Esophagus muscularis mucosa (tissue), 4 donors: Measurements from ENCODE around the gene CACYBP.

Experiments used
- EP300 ChIP-seq: sonication (generic); formaldehyde crosslinking; IDR thresholded peaks from one replicate; pipeline ENCODE4 v1.6.1; 2017; ENCODE audit warnings: antibody characterized with exemption
- POLR2A ChIP-seq: fragments of 450-650 bp; IDR thresholded peaks from one replicate; pipeline ENCODE4 v1.6.1; 2017; ENCODE audit warnings: antibody characterized with exemption, moderate library complexity, mild to moderate bottlenecking, low read depth
- POLR2AphosphoS5 ChIP-seq, 2 donors: sonication (generic); formaldehyde crosslinking; IDR thresholded peaks; one replicate each; pipeline ENCODE4 v1.6.1; 2017; ENCODE audit warnings: antibody characterized with exemption in 2 of 2
- TF ChIP-seq, protein P1 (sequence below), 3 experiments: fragments of 200-600 bp in 2 of 3; fragments of 450-650 bp in 1 of 3; sonication (generic) in 2 of 3; IDR thresholded peaks; one replicate each; pipeline ENCODE4 v1.5.1; 2017 to 2019; ENCODE audit warnings: antibody characterized with exemption in 3 of 3, mild to moderate bottlenecking in 2 of 3, moderate library complexity in 1 of 3

- TF ChIP-seq, protein P1, sequence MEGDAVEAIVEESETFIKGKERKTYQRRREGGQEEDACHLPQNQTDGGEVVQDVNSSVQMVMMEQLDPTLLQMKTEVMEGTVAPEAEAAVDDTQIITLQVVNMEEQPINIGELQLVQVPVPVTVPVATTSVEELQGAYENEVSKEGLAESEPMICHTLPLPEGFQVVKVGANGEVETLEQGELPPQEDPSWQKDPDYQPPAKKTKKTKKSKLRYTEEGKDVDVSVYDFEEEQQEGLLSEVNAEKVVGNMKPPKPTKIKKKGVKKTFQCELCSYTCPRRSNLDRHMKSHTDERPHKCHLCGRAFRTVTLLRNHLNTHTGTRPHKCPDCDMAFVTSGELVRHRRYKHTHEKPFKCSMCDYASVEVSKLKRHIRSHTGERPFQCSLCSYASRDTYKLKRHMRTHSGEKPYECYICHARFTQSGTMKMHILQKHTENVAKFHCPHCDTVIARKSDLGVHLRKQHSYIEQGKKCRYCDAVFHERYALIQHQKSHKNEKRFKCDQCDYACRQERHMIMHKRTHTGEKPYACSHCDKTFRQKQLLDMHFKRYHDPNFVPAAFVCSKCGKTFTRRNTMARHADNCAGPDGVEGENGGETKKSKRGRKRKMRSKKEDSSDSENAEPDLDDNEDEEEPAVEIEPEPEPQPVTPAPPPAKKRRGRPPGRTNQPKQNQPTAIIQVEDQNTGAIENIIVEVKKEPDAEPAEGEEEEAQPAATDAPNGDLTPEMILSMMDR (IDR thresholded peaks at IDR 0.05), result no peak
- TF ChIP-seq POLR2A, result no peak
- no peak for TF ChIP-seq POLR2AphosphoS5 (IDR thresholded peaks at IDR 0.05)
- TF ChIP-seq EP300, result no peak
These were observed 44.8 kb upstream of the CACYBP start for GRCh38 chr1:174954671-174955669.
